A549 (cell line): ENCODE measurements around the gene MALRD1. TPM values are rescaled to one million over a fixed set of nuclear protein-coding genes. Genes with fewer than 3 reads are reported as not detected.

Experiments used
- ATAC-seq, 2 experiments: fragments of 200-7000 bp in 1 of 2; fragments of >200 bp in 1 of 2; cut with Nextera tagmentation in 1 of 2; cut with Tn5 transposase in 1 of 2; 3 replicates each; pipeline versions ENCODE4 v1.8.0 to v1.9.1; 2018 to 2020; ENCODE audit warnings: mild to moderate bottlenecking in 1 of 2, moderate library complexity in 1 of 2
- CTCF ChIA-PET: fragments of 300-600 bp; sonication (Branson Sonifier 250); formaldehyde crosslinking; extraction: SDS; loops from one replicate; lab custom pipeline; 2021; ENCODE audit warnings: antibody characterized with exemption, inconsistent platforms; lab: Yijun Ruan, JAX
- POLR2A ChIA-PET: fragments of 350-600 bp; formaldehyde crosslinking; extraction: SDS; loops from one replicate; lab custom pipeline; 2021; ENCODE audit warnings: antibody characterized with exemption, inconsistent platforms; lab: Yijun Ruan, JAX
- DNase-seq, 2 experiments: peaks; one replicate each; pipeline versions ENCODE4 v3.0.0 to v3.0.0-alpha.2; 2011 to 2016; ENCODE audit warnings: low read depth in 1 of 2, low spot score in 1 of 2
- FAIRE-seq: peaks from 2 replicates; lab custom pipeline; 2011; peaks lifted over from hg19 to GRCh38; lab: Jason Lieb, UNC
- H3K27ac ChIP-seq, 2 experiments: fragments of >200 bp; sonication (Bioruptor Twin); formaldehyde crosslinking; 3 replicates each; pipeline ENCODE4 v1.5.1; 2016 to 2017
- H3K4me1 ChIP-seq: fragments of >200 bp; sonication (Bioruptor Twin); formaldehyde crosslinking; 3 replicates; pipeline ENCODE4 v1.6.1; 2016
- H3K4me2 ChIP-seq: fragments of >200 bp; sonication (Bioruptor Twin); formaldehyde crosslinking; 3 replicates; pipeline ENCODE4 v1.6.1; 2016
- H3K4me3 ChIP-seq: fragments of >200 bp; sonication (Bioruptor Twin); formaldehyde crosslinking; 3 replicates; pipeline ENCODE4 v1.5.1; 2016
- H3K9me3 ChIP-seq: fragments of >200 bp; sonication (Bioruptor Twin); formaldehyde crosslinking; 3 replicates; pipeline ENCODE4 v1.6.1; 2016
- ATOH8 ChIP-seq: fragments of 250-450 bp; sonication (Bioruptor Pico); IDR thresholded peaks from 2 replicates; pipeline ENCODE4 v1.5.0; 2020; ENCODE audit warnings: low read depth, mild to moderate bottlenecking, moderate library complexity
- CBX2 ChIP-seq: fragments of 200-600 bp; sonication (generic); IDR thresholded peaks from 2 replicates; pipeline ENCODE4 v1.6.1; 2016; ENCODE audit warnings: low read depth, mild to moderate bottlenecking, borderline replicate concordance
- CBX8 ChIP-seq: fragments of 200-600 bp; sonication (generic); IDR thresholded peaks from 2 replicates; pipeline ENCODE4 v1.6.1; 2016
- CHD2 ChIP-seq: fragments of 150-350 bp; IDR thresholded peaks from 2 replicates; pipeline ENCODE4 v1.6.1; 2014; ENCODE audit warnings: low read length; ENCODE audit not compliant: partially characterized antibody
- CHD4 ChIP-seq: fragments of 200-600 bp; sonication (generic); IDR thresholded peaks from 2 replicates; pipeline ENCODE4 v1.6.1; 2016; ENCODE audit warnings: antibody characterized with exemption, mild to moderate bottlenecking, borderline replicate concordance
- CTCF ChIP-seq: fragments of >200 bp; sonication (Bioruptor Twin); formaldehyde crosslinking; IDR thresholded peaks from 3 replicates; pipeline ENCODE4 v1.5.1; 2016
- EHMT2 ChIP-seq: fragments of 200-600 bp; sonication (generic); IDR thresholded peaks from 2 replicates; pipeline ENCODE4 v1.6.1; 2016; ENCODE audit warnings: antibody characterized with exemption, low read depth, mild to moderate bottlenecking, moderate library complexity
- FOSB ChIP-seq: fragments of 250-450 bp; sonication (Bioruptor Pico); IDR thresholded peaks from 2 replicates; pipeline ENCODE4 v1.5.0; 2020; ENCODE audit warnings: mild to moderate bottlenecking, moderate library complexity
- FOSL2 ChIP-seq, 2 experiments: fragments of 450-650 bp in 1 of 2; fragments of >200 bp in 1 of 2; sonication (Bioruptor Twin) in 1 of 2; formaldehyde crosslinking; IDR thresholded peaks; 2 replicates each; pipeline versions ENCODE4 v1.5.0 to v1.6.1; 2016 to 2020; ENCODE audit warnings: mild to moderate bottlenecking in 1 of 2, moderate library complexity in 1 of 2
- GATA3 ChIP-seq: IDR thresholded peaks from 2 replicates; pipeline ENCODE4 v1.6.1; 2012; ENCODE audit warnings: borderline replicate concordance
- HEYL ChIP-seq: fragments of 250-450 bp; sonication (Bioruptor Pico); IDR thresholded peaks from 2 replicates; pipeline ENCODE4 v1.8.0; 2021; ENCODE audit warnings: mild to moderate bottlenecking, moderate library complexity
- JUN ChIP-seq, 2 experiments: fragments of >200 bp; sonication (Bioruptor Twin); formaldehyde crosslinking; IDR thresholded peaks; 2 replicates in 1 of 2; 3 replicates in 1 of 2; pipeline ENCODE4 v1.6.1; 2016 to 2017
- MAFK ChIP-seq: fragments of 450-650 bp; IDR thresholded peaks from 2 replicates; pipeline ENCODE4 v1.6.1; 2014; ENCODE audit not compliant: partially characterized antibody
- MAX ChIP-seq: IDR thresholded peaks from 2 replicates; pipeline ENCODE4 v1.6.1; 2012
- MAZ ChIP-seq: fragments of 150-350 bp; IDR thresholded peaks from 2 replicates; pipeline ENCODE4 v1.6.1; 2014; ENCODE audit warnings: antibody characterized with exemption, low read depth, low read length, borderline replicate concordance
- NPAS2 ChIP-seq: fragments of 250-450 bp; sonication (Bioruptor Pico); IDR thresholded peaks from 2 replicates; pipeline ENCODE4 v1.8.0; 2022; ENCODE audit warnings: mild to moderate bottlenecking, moderate library complexity, borderline replicate concordance
- PHF8 ChIP-seq: fragments of 200-600 bp; sonication (generic); IDR thresholded peaks from 2 replicates; pipeline ENCODE4 v1.6.1; 2016; ENCODE audit warnings: low read depth, mild to moderate bottlenecking, antibody characterized with exemption, moderate library complexity, borderline replicate concordance
- POLR2A ChIP-seq: IDR thresholded peaks from 2 replicates; pipeline ENCODE4 v1.6.1; 2012; ENCODE audit warnings: mild to moderate bottlenecking, low read length
- RARB ChIP-seq: fragments of 250-450 bp; sonication (Bioruptor Pico); IDR thresholded peaks from 2 replicates; pipeline ENCODE4 v1.8.0; 2021; ENCODE audit warnings: mild to moderate bottlenecking, moderate library complexity
- RCOR1 ChIP-seq: fragments of 150-350 bp; IDR thresholded peaks from 2 replicates; pipeline ENCODE4 v1.6.1; 2014; ENCODE audit warnings: antibody characterized with exemption, low read length, low read depth
- RFX5 ChIP-seq: fragments of 450-650 bp; IDR thresholded peaks from 2 replicates; pipeline ENCODE4 v1.7.1; 2014; ENCODE audit warnings: antibody characterized with exemption, mild to moderate bottlenecking, moderate library complexity
- RNF2 ChIP-seq: fragments of 200-600 bp; sonication (generic); IDR thresholded peaks from 2 replicates; pipeline ENCODE4 v1.6.1; 2016; ENCODE audit warnings: low read depth, mild to moderate bottlenecking, antibody characterized with exemption, moderate library complexity, borderline replicate concordance
- SMC3 ChIP-seq: fragments of >200 bp; sonication (Bioruptor Twin); formaldehyde crosslinking; IDR thresholded peaks from 3 replicates; pipeline ENCODE4 v1.6.1; 2018; ENCODE audit warnings: inconsistent platforms
- SREBF2 ChIP-seq: fragments of 450-650 bp; IDR thresholded peaks from 2 replicates; pipeline ENCODE4 v1.6.1; 2014; ENCODE audit warnings: mild to moderate bottlenecking, moderate library complexity
- ZFP36 ChIP-seq: fragments of 450-650 bp; IDR thresholded peaks from 2 replicates; pipeline ENCODE4 v1.6.1; 2014; ENCODE audit warnings: borderline replicate concordance; ENCODE audit not compliant: partially characterized antibody
- ZSCAN20 ChIP-seq: fragments of 250-450 bp; sonication (Bioruptor Pico); IDR thresholded peaks from 2 replicates; pipeline ENCODE4 v1.8.0; 2022; ENCODE audit warnings: mild to moderate bottlenecking, moderate library complexity
- WGBS: methylation state at CpG from one replicate; pipeline ENCODE4 v1.1.6; 2017; ENCODE audit errors: missing lambda C conversion rate; 5-methylcytosine and 5-hydroxymethylcytosine counted together
- polyA plus RNA-seq, 4 experiments: library from polyadenylated mRNA; depleted of rRNA in 3 of 4; stranded (reverse); fragments of >200 nt; fragmentation: RNase III in 1 of 4; extraction: RNeasy Plus Mini Kit Qiagen cat#74134 plus additional on column Dnase treatment in 1 of 4; gene quantifications; 2 replicates in 3 of 4; 3 replicates in 1 of 4; pipeline ENCODE4 v1.2.3, GENCODE V29; 2011 to 2017

MALRD1 gene
- polyA plus RNA-seq, 2 of the 4 experiments (the other 2 are of a cell fraction), result not detected

- H3K27ac ChIP-seq, result no peak overlapping the region
- FAIRE-seq (no peak), ATAC-seq (no peak), DNase-seq (no peak)
- no peak overlapping the region for H3K4me2 ChIP-seq
- POLR2A ChIA-PET, result no interaction called here
- TF ChIP-seq RFX5 (no peak), CHD2 (no peak), POLR2A (no peak), EHMT2 (no peak), ZFP36 (no peak), RARB (CRISPR knock-in tag) (no peak), JUN (IDR thresholded peaks at IDR 0.05) (no peak), ATOH8 (CRISPR knock-in tag) (no peak), HEYL (CRISPR knock-in tag) (no peak), FOSL2 (IDR thresholded peaks at IDR 0.05) (no peak), FOSL2 (CRISPR knock-in tag; IDR thresholded peaks at IDR 0.05) (no peak), SMC3 (no peak), MAX (no peak), SREBF2 (no peak), FOSB (CRISPR knock-in tag) (no peak), ZSCAN20 (no peak), CTCF (no peak), PHF8 (no peak), MAZ (no peak), RNF2 (no peak)
- 29% methylated on average over 2 of the region's 2 CpGs for WGBS
- H3K4me3 ChIP-seq, result no peak overlapping the region
- H3K4me1 ChIP-seq, result no peaks in the 10 kb centered on the region
- CTCF ChIA-PET, result no interaction called here
- peaks cover 3% of the 10 kb centered on the region; the same call in 1 of the 3 replicates for H3K9me3 ChIP-seq
These were observed 658.8 kb downstream of the MALRD1 start for GRCh38 chr10:19707376-19707775.

- H3K4me2 ChIP-seq, result no peak overlapping the region
- no peak overlapping the region for H3K4me3 ChIP-seq
These were observed 659.4 kb downstream of the MALRD1 start for GRCh38 chr10:19708031-19708430.

GRCh38 chr10:19710600-19710999 is 662.0 kb downstream of the MALRD1 start:
- TF ChIP-seq RFX5, result no peak
- TF ChIP-seq EHMT2, result no peak
- TF ChIP-seq CBX2, result no peak
- no peak for TF ChIP-seq RNF2
- no peak for TF ChIP-seq POLR2A
- no peak for TF ChIP-seq CBX8
- TF ChIP-seq GATA3, result no peak
- no peak for TF ChIP-seq MAZ
- no peak for TF ChIP-seq CTCF
- TF ChIP-seq CHD2, result no peak
- no peak for TF ChIP-seq FOSB (CRISPR knock-in tag)
- no peak for TF ChIP-seq NPAS2 (CRISPR knock-in tag)
- TF ChIP-seq MAFK, result no peak
- no peak overlapping the region for H3K4me2 ChIP-seq
- WGBS, result 7% methylated on average over 3 of the region's 3 CpGs
- POLR2A ChIA-PET, result no interaction called here
- ATAC-seq (no peak), DNase-seq (no peak), FAIRE-seq (no peak)
- H3K4me1 ChIP-seq, result no peaks in the 10 kb centered on the region
- no peak overlapping the region for H3K27ac ChIP-seq
- no peak overlapping the region for H3K4me3 ChIP-seq
- H3K9me3 ChIP-seq, result 0 out of 3 replicates have a peak, but pooled peaks cover 3% of the 10 kb centered on the region
- CTCF ChIA-PET, result no interaction called here

More at GRCh38 chr10:19708031-19708430, 659.4 kb downstream of the MALRD1 start:
- H3K27ac ChIP-seq, result no peak overlapping the region
- H3K4me1 ChIP-seq, result no peaks in the 10 kb centered on the region
- peaks cover 3% of the 10 kb centered on the region; the same call in 1 of the 3 replicates for H3K9me3 ChIP-seq
- FAIRE-seq (no peak), DNase-seq (no peak), ATAC-seq (no peak)
- POLR2A ChIA-PET, result no interaction called here
- CTCF ChIA-PET, result no interaction called here
- TF ChIP-seq RFX5 (no peak), CHD2 (no peak), HEYL (CRISPR knock-in tag) (no peak), RNF2 (no peak), RCOR1 (no peak), MAFK (no peak), CHD4 (no peak), JUN (IDR thresholded peaks at IDR 0.05) (no peak)
